ENCODE results near the gene DENND4A. TPM values are rescaled to one million over a fixed set of nuclear protein-coding genes. Genes with fewer than 3 reads are reported as not detected.

DENND4A gene
- total RNA-seq, 4 donors from 2014 or later: 21.6 to 54.0 (median 35.9) TPM

DNA sequence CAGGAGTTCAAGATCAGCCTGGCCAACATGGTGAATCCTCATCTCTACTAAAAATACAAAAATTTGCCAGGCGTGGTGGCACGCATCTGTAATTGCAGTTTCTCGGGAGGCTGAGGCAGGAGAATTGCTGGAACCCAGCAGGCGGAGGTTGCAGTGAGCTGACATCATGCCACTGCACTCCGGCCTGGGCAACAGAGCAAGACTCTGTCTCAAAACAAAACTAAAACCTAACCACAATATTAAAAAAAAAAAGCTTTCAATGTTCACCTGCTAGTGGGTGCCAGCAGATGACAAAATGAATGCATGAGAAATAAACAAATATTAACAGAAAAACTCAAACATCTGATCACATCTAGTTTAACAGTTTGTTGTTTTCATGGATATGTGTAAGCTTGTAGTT lies 161.3 kb downstream of the DENND4A start:
- peaks cover 0 to 31% (median 0%) of the 10 kb centered on the region in 3 donors for H3K36me3 ChIP-seq
- no peak overlapping the region for H3K4me3 ChIP-seq
- no peak for DNase-seq (ENCODE audit: low spot score in 2 of 2)
- H3K4me1 ChIP-seq: no peaks in the 10 kb centered on the region
- TF ChIP-seq, protein P1, sequence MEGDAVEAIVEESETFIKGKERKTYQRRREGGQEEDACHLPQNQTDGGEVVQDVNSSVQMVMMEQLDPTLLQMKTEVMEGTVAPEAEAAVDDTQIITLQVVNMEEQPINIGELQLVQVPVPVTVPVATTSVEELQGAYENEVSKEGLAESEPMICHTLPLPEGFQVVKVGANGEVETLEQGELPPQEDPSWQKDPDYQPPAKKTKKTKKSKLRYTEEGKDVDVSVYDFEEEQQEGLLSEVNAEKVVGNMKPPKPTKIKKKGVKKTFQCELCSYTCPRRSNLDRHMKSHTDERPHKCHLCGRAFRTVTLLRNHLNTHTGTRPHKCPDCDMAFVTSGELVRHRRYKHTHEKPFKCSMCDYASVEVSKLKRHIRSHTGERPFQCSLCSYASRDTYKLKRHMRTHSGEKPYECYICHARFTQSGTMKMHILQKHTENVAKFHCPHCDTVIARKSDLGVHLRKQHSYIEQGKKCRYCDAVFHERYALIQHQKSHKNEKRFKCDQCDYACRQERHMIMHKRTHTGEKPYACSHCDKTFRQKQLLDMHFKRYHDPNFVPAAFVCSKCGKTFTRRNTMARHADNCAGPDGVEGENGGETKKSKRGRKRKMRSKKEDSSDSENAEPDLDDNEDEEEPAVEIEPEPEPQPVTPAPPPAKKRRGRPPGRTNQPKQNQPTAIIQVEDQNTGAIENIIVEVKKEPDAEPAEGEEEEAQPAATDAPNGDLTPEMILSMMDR (IDR thresholded peaks at IDR 0.05): no peak
- TF ChIP-seq EP300 (IDR thresholded peaks at IDR 0.05): no peak
- TF ChIP-seq POLR2A (IDR thresholded peaks at IDR 0.05): no peak
- H3K27ac ChIP-seq: no peak overlapping the region
- H3K9me3 ChIP-seq: no peaks in the 10 kb centered on the region
- 92 to 96% methylated on average over 5 of the region's 5 CpGs for WGBS, 2 donors
- H3K27me3 ChIP-seq: no peaks in the 10 kb centered on the region

DNA sequence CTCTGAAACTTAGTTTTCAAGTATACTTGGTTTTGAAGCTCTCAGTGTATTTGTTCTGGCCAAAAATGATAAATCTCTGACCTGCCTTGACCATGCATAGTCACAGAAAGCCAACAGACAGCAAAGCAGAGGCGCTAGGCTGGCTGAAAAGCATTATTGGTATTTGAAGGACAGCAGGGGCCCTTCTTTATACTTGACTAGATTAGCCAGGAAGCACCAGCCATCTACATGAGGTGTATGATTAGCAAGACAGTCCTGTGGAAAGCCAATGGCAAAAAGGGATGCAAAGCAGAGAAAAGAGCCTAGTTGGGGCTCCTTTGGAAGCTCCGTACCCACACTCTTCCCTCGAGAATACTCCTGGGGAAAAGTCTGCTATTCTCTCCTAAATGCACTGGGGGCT lies 162.5 kb downstream of the DENND4A start:
- peaks cover 0 to 43% (median 0%) of the 10 kb centered on the region in 3 donors for H3K36me3 ChIP-seq
- H3K4me3 ChIP-seq: no peak overlapping the region
- DNase-seq (ENCODE audit: low spot score in 2 of 2): no peak
- WGBS, 2 donors: 91 to 94% methylated on average over 3 of the region's 3 CpGs
- H3K4me1 ChIP-seq: no peaks in the 10 kb centered on the region
- TF ChIP-seq POLR2A (IDR thresholded peaks at IDR 0.05) (no peak), EP300 (IDR thresholded peaks at IDR 0.05) (no peak)
- TF ChIP-seq, protein P1 (IDR thresholded peaks at IDR 0.05): no peak
- H3K27ac ChIP-seq: no peak overlapping the region
- H3K27me3 ChIP-seq: no peaks in the 10 kb centered on the region
- H3K9me3 ChIP-seq: no peaks in the 10 kb centered on the region

GRCh38 chr15:65626856-65627255 lies 165.2 kb downstream of the DENND4A start:
- WGBS, 2 donors: 75% methylated on average over 4 of the region's 4 CpGs
- no peaks in the 10 kb centered on the region for H3K27me3 ChIP-seq
- H3K36me3 ChIP-seq: peaks cover 0 to 63% (median 0%) of the 10 kb centered on the region in 3 donors
- H3K4me1 ChIP-seq: no peaks in the 10 kb centered on the region
- H3K27ac ChIP-seq: no peak overlapping the region
- H3K4me3 ChIP-seq: no peak overlapping the region
- DNase-seq (ENCODE audit: low spot score in 2 of 2): no peak
- TF ChIP-seq, protein P1 (IDR thresholded peaks at IDR 0.05): no peak
- no peak for TF ChIP-seq POLR2A (IDR thresholded peaks at IDR 0.05)
- no peak for TF ChIP-seq EP300 (IDR thresholded peaks at IDR 0.05)
- no peaks in the 10 kb centered on the region for H3K9me3 ChIP-seq

- Histone ChIP-seq H3K27me3 (no peaks in the 10 kb centered on the region), H3K4me1 (no peaks in the 10 kb centered on the region), H3K9me3 (no peaks in the 10 kb centered on the region), H3K4me3 (no peak overlapping the region), H3K27ac (no peak overlapping the region), H3K36me3 (peaks cover 0 to 51% (median 0%) of the 10 kb centered on the region in 3 donors)
- DNase-seq (ENCODE audit: low spot score in 2 of 2): no peak
- TF ChIP-seq, protein P1 (IDR thresholded peaks at IDR 0.05): no peak
- TF ChIP-seq POLR2A (IDR thresholded peaks at IDR 0.05) (no peak), EP300 (IDR thresholded peaks at IDR 0.05) (no peak)
Observed at GRCh38 chr15:65623103-65623502, 169.0 kb downstream of the DENND4A start.

DNA sequence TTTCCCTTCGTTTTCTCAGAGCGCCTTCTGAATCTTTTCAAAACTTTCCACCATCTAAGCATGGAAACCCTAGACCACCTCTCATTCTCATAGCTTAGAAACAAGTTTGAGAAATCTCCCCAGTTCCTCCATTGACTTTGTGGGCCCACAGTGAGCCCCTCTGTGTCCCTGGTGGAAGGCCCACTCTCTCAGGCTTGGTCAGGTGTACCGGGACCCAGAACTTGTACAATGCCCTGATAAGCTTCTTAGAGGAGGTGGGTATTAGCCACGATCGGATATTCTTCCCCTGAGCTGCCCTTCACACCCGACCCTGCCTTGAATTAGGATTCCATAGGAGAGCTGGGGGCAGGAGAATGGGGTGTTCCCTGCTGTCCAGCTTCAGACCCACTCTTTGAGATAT lies 170.5 kb downstream of the DENND4A start, which contains the start of gene SLC24A1:
TSS of gene SLC24A1 (plus strand) at position 301 of the 400 bp plus-strand sequence. CDS start 2,143 bp downstream, outside the sequence.
- H3K27ac ChIP-seq: no peak within 1 kb of the TSS
- no peaks in the 10 kb centered on the region for H3K4me1 ChIP-seq

DNA sequence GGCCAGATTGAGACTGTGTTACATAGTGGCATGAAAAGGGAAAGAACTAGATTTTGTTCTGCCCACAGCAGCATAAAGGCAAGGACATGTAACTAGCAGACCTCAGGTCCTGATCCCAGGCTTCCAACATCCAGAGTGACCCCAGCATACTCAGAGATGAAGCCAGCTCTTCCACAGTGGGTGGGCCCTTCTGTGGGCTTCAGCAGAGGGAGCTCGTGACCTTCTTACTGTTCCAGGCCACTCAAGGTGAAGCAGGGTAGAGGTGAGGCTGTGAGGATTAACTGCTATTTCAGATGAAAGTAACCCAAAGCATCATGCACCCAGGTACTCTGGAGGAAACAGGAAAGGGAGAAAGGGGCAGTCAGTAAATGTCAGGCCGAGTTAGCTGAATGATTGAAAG lies 171.3 kb downstream of the DENND4A start:
- no peak overlapping the region for H3K4me3 ChIP-seq
- 89 to 93% methylated on average over 2 of the region's 2 CpGs for WGBS, 2 donors
- DNase-seq (ENCODE audit: low spot score in 2 of 2): no peak
- no peak overlapping the region for H3K27ac ChIP-seq
- H3K27me3 ChIP-seq: no peaks in the 10 kb centered on the region
- TF ChIP-seq POLR2A (IDR thresholded peaks at IDR 0.05) (no peak), EP300 (IDR thresholded peaks at IDR 0.05) (no peak)
- TF ChIP-seq, protein P1 (IDR thresholded peaks at IDR 0.05): no peak
- H3K4me1 ChIP-seq: no peaks in the 10 kb centered on the region
- peaks cover 0 to 33% (median 0%) of the 10 kb centered on the region in 3 donors for H3K36me3 ChIP-seq
- H3K9me3 ChIP-seq: no peaks in the 10 kb centered on the region

More for the DNA sequence above, 170.5 kb downstream of the DENND4A start, which contains the start of gene SLC24A1:
- peaks cover 0 to 40% (median 0%) of the 10 kb centered on the region in 3 donors for H3K36me3 ChIP-seq
- H3K9me3 ChIP-seq: no peaks in the 10 kb centered on the region
- DNase-seq (ENCODE audit: low spot score in 2 of 2): no peak
- 87 to 89% methylated on average over 6 of the region's 6 CpGs for WGBS, 2 donors
- TF ChIP-seq EP300 (IDR thresholded peaks at IDR 0.05) (no peak), POLR2A (IDR thresholded peaks at IDR 0.05) (no peak)
- H3K4me3 ChIP-seq: no peak within 1 kb of the TSS
- no peaks in the 10 kb centered on the region for H3K27me3 ChIP-seq

Data from tibial nerve (tissue), 4 donors.